HepG2 (cell line): ENCODE measurements around the gene BCAS3. TPM values are rescaled to one million over a fixed set of nuclear protein-coding genes. Genes with fewer than 3 reads are reported as not detected.

Source experiments
- ATAC-seq: fragments of 200-7000 bp; cut with Tn5 transposase; 3 replicates; pipeline ENCODE4 v1.9.1; 2020; ENCODE audit warnings: mild to moderate bottlenecking, moderate library complexity
- BruUV-seq: library from RNA; stranded (reverse); fragments of 400-500 nt; replicated peaks from 2 replicates; lab custom pipeline; 2021; lab: Mats Ljungman, UMichigan
- CTCF ChIA-PET: fragments of 300-600 bp; formaldehyde crosslinking; extraction: SDS; loops from one replicate; lab custom pipeline; 2021; ENCODE audit warnings: low total read pairs, inconsistent platforms, low intra/inter-chr PET ratio; lab: Yijun Ruan, JAX
- POLR2A ChIA-PET: fragments of 350-600 bp; sonication (Branson Sonifier 250); formaldehyde crosslinking; loops from one replicate; lab custom pipeline; 2020; ENCODE audit warnings: antibody characterized with exemption, inconsistent platforms; lab: Yijun Ruan, JAX
- DNase-seq: peaks from one replicate; pipeline ENCODE4 v3.0.0-alpha.2; 2015; ENCODE audit warnings: low spot score
- FAIRE-seq: peaks from 3 replicates; lab custom pipeline; 2011; peaks lifted over from hg19 to GRCh38; lab: Jason Lieb, UNC
- H2AFZ ChIP-seq: one replicate; pipeline ENCODE4 v1.6.1; 2011; ENCODE audit warnings: low read length, inconsistent platforms
- H3K27ac ChIP-seq: fragments of 300-600 bp; 3 replicates; pipeline ENCODE4 v1.8.0; 2011; ENCODE audit warnings: mixed run types, mild to moderate bottlenecking, mixed read lengths, low read length, inconsistent platforms; ENCODE audit not compliant: insufficient read depth; ENCODE audit errors: extremely low read length
- H3K27me3 ChIP-seq, 2 experiments: fragments of 200-600 bp in 1 of 2; 2 replicates in 1 of 2; 3 replicates in 1 of 2; pipeline versions ENCODE4 v1.6.0 to v1.8.0; 2011; ENCODE audit warnings: low read length in 2 of 2, mild to moderate bottlenecking in 2 of 2, moderate library complexity in 2 of 2, inconsistent platforms in 1 of 2; ENCODE audit not compliant: insufficient read depth in 2 of 2, control insufficient read depth in 1 of 2
- H3K36me3 ChIP-seq, 2 experiments: fragments of 200-600 bp in 1 of 2; replicated peaks in 1 of 2; 2 replicates in 1 of 2; 3 replicates in 1 of 2; pipeline versions ENCODE4 v1.5.1 to v1.8.0; 2011; ENCODE audit warnings: low read length in 2 of 2, inconsistent platforms in 1 of 2; ENCODE audit not compliant: insufficient read depth in 2 of 2, control insufficient read depth in 1 of 2
- H3K4me1 ChIP-seq: 2 replicates; pipeline ENCODE4 v1.5.1; 2012; ENCODE audit warnings: low read length, inconsistent platforms; ENCODE audit not compliant: insufficient read depth
- H3K4me2 ChIP-seq: 2 replicates; pipeline ENCODE4 v1.6.0; 2011; ENCODE audit warnings: low read depth, low read length, inconsistent platforms
- H3K4me3 ChIP-seq, 3 experiments: fragments of 200-600 bp in 1 of 3; sonication (generic), shearing (Covaris generic) in 1 of 3; replicated peaks in 1 of 3; 2 replicates each; pipeline ENCODE4 v1.5.1; 2011 to 2016; ENCODE audit warnings: low read length in 3 of 3, inconsistent platforms in 2 of 3, low read depth in 2 of 3, mild to moderate bottlenecking in 2 of 3, control low read depth in 1 of 3, mixed read lengths in 1 of 3; ENCODE audit not compliant: insufficient read depth in 1 of 3
- H3K79me2 ChIP-seq: one replicate; pipeline ENCODE4 v1.6.1; 2011; ENCODE audit warnings: low read length, inconsistent platforms; ENCODE audit not compliant: insufficient read depth
- H3K9ac ChIP-seq: 2 replicates; pipeline ENCODE4 v1.6.0; 2011; ENCODE audit warnings: mild to moderate bottlenecking, low read depth, low read length, inconsistent platforms; ENCODE audit not compliant: insufficient read depth
- H3K9me3 ChIP-seq: 2 replicates; pipeline ENCODE4 v1.5.1; 2012; ENCODE audit warnings: mild to moderate bottlenecking, low read length
- H4K20me1 ChIP-seq: 2 replicates; pipeline ENCODE4 v1.6.0; 2011; ENCODE audit warnings: inconsistent platforms, mild to moderate bottlenecking, low read length, moderate library complexity; ENCODE audit not compliant: insufficient read depth
- ARNTL ChIP-seq: sonication (generic); formaldehyde crosslinking; IDR thresholded peaks from 2 replicates; pipeline ENCODE4 v1.4.0; 2020; ENCODE audit warnings: mild to moderate bottlenecking, missing genetic modification reagents
- CHD4 ChIP-seq: fragments of 200-600 bp; sonication (generic); IDR thresholded peaks from 2 replicates; pipeline ENCODE4 v1.7.0; 2017; ENCODE audit warnings: mild to moderate bottlenecking, low read length, borderline replicate concordance
- ERF ChIP-seq: IDR thresholded peaks from 2 replicates; pipeline ENCODE4 v1.6.1; 2018; ENCODE audit warnings: missing biosample characterization, missing genetic modification reagents
- HMG20B ChIP-seq: conservative IDR thresholded peaks from 2 replicates; pipeline ENCODE4 v1.6.1; 2016; ENCODE audit warnings: missing genetic modification reagents, missing compliant biosample characterization
- HMGXB4 ChIP-seq, 2 experiments: sonication (generic) in 1 of 2; formaldehyde crosslinking in 1 of 2; IDR thresholded peaks; 2 replicates each; pipeline versions ENCODE4 v1.4.0 to v1.6.1; 2018 to 2020; ENCODE audit warnings: missing genetic modification reagents in 2 of 2, borderline replicate concordance in 1 of 2, low read depth in 1 of 2, mild to moderate bottlenecking in 1 of 2, missing biosample characterization in 1 of 2
- IKZF1 ChIP-seq: fragments of 450-650 bp; IDR thresholded peaks from 2 replicates; pipeline ENCODE4 v1.7.1; 2016
- RERE ChIP-seq: IDR thresholded peaks from 2 replicates; pipeline ENCODE4 v1.6.1; 2016; ENCODE audit warnings: low read depth, missing genetic modification reagents, missing compliant biosample characterization
- TEAD2 ChIP-seq: sonication (generic); formaldehyde crosslinking; IDR thresholded peaks from 2 replicates; pipeline ENCODE4 v1.9.0; 2021; ENCODE audit warnings: missing genetic modification reagents
- ZKSCAN1 ChIP-seq: fragments of 150-350 bp; IDR thresholded peaks from 2 replicates; pipeline ENCODE4 v1.6.1; 2014; ENCODE audit warnings: low read length
- ZMAT5 ChIP-seq: sonication (generic); formaldehyde crosslinking; IDR thresholded peaks from 2 replicates; pipeline ENCODE4 v1.5.0; 2020; ENCODE audit warnings: mild to moderate bottlenecking, low read depth, missing genetic modification reagents, borderline replicate concordance
- ZNF18 ChIP-seq: sonication (generic); formaldehyde crosslinking; IDR thresholded peaks from 2 replicates; pipeline ENCODE4 v1.8.0; 2022; ENCODE audit warnings: mild to moderate bottlenecking, missing genetic modification reagents; ENCODE audit not compliant: insufficient replicate concordance
- ZNF207 ChIP-seq: fragments of 450-650 bp; IDR thresholded peaks from 2 replicates; pipeline ENCODE4 v1.6.1; 2016; ENCODE audit warnings: antibody characterized with exemption, borderline replicate concordance
- ZXDC ChIP-seq: sonication (generic); formaldehyde crosslinking; IDR thresholded peaks from 2 replicates; pipeline ENCODE4 v1.5.0; 2020; ENCODE audit warnings: mild to moderate bottlenecking, missing genetic modification reagents
- WGBS: methylation state at CpG from one replicate; pipeline ENCODE4 v1.1.6; 2017; ENCODE audit warnings: low lambda C conversion rate; 5-methylcytosine and 5-hydroxymethylcytosine counted together
- in situ Hi-C: cut with HindIII; loops from 2 replicates; pipeline ENCODE4 v1.10.0; 2017; ENCODE audit warnings: low pct_unique_long_range_greater_than_20kb; ENCODE audit not compliant: extremely low pct_ligation_motif_present
- intact Hi-C: fragments of 100-400 bp; cut with micrococcal nuclease; formaldehyde crosslinking; loops from one replicate; pipeline ENCODE4 v1.10.0; 2022; ENCODE audit not compliant: unreplicated experiment
- polyA plus RNA-seq, 8 experiments: library from polyadenylated mRNA; depleted of rRNA in 3 of 8; stranded (reverse) in 7 of 8; unstranded in 1 of 8; fragments of >200 nt; fragmentation: Illumina TruSeq in 4 of 8; extraction: Trizol in 4 of 8; gene quantifications; 2 replicates each; pipeline versions ENCODE4 v1.2.1 to v1.2.3, GENCODE V29; 2011 to 2016; ENCODE audit warnings: low read depth in 4 of 8, missing spikeins in 1 of 8, mixed read lengths in 1 of 8; ENCODE audit not compliant: insufficient read depth in 1 of 8
- total RNA-seq, 5 experiments: library from RNA; depleted of rRNA; stranded (reverse); fragments of >200 nt; fragmentation: Illumina TruSeq; extraction: Trizol; gene quantifications; 2 replicates each; pipeline ENCODE4 v1.2.3, GENCODE V29; 2016; ENCODE audit warnings: low read depth in 1 of 5

Gene BCAS3
- total and polyA plus RNA-seq, 2 of the 13 experiments (the other 11 are each of a cell fraction or from before 2014, with no cell fraction given), result 10.7 to 11.2 TPM

- H2AFZ ChIP-seq, result no peak overlapping the region
- ATAC-seq (no peak), DNase-seq (no peak), FAIRE-seq (no peak)
- no peaks in the 10 kb centered on the region for H4K20me1 ChIP-seq
- H3K4me2 ChIP-seq, result no peak overlapping the region
- intact Hi-C loops (no loop called here), in situ Hi-C loops (no loop called here)
- POLR2A ChIA-PET, result no interaction called here
- CTCF ChIA-PET, result no interaction called here
- no TSS peak for BruUV-seq
- no peaks in the 10 kb centered on the region for H3K27me3 ChIP-seq
- H3K36me3 ChIP-seq, result no peaks in the 10 kb centered on the region
- no peak overlapping the region for H3K4me3 ChIP-seq
- 79% methylated on average over 1 of the region's 1 CpG for WGBS
- H3K79me2 ChIP-seq, result no peaks in the 10 kb centered on the region
- H3K9ac ChIP-seq, result no peak overlapping the region
- H3K4me1 ChIP-seq, result peaks cover 15% of the 10 kb centered on the region
- H3K9me3 ChIP-seq, result no peaks in the 10 kb centered on the region
- H3K27ac ChIP-seq, result no peak overlapping the region
- TF ChIP-seq RERE (CRISPR knock-in tag) (no peak), HMGXB4 (CRISPR knock-in tag; IDR thresholded peaks at IDR 0.05; ENCODE audit: borderline replicate concordance in 1 of 2, low read depth in 1 of 2) (no peak), IKZF1 (no peak), ARNTL (CRISPR knock-in tag) (no peak), TEAD2 (CRISPR knock-in tag) (no peak), ZXDC (CRISPR knock-in tag) (no peak), HMG20B (CRISPR knock-in tag) (no peak), ZNF18 (CRISPR knock-in tag) (no peak), ZKSCAN1 (no peak), ERF (CRISPR knock-in tag) (no peak), CHD4 (no peak), ZNF207 (no peak), ZMAT5 (no peak)
Observed at GRCh38 chr17:61152898-61153297, 475.2 kb downstream of the BCAS3 start.
